HFF-Myc (cell line): ENCODE results near the gene IFNB1.

Source experiments
- DNase-seq: peaks from one replicate; pipeline ENCODE4 v3.0.0-alpha.2; 2011; ENCODE audit warnings: low read depth; ENCODE audit errors: extremely low read depth
- H3K4me3 ChIP-seq: replicated peaks from 2 replicates; pipeline ENCODE4 v1.5.1; 2011; ENCODE audit warnings: low read depth, mild to moderate bottlenecking, control low read depth, low read length
- CTCF ChIP-seq: IDR thresholded peaks from 2 replicates; pipeline ENCODE4 v1.5.1; 2012; ENCODE audit warnings: mild to moderate bottlenecking, low read depth, low read length, control low read depth; ENCODE audit errors: missing control alignments

IFNB1 gene

GRCh38 chr9:21085005-21085404, 7.3 kb upstream of the IFNB1 start:
- no peak for TF ChIP-seq CTCF
- no peak for DNase-seq
- no peak overlapping the region for H3K4me3 ChIP-seq

- H3K4me3 ChIP-seq, result no peak overlapping the region
- no peak for DNase-seq
- no peak for TF ChIP-seq CTCF
Measured at GRCh38 chr9:21084242-21084850, 6.6 kb upstream of the IFNB1 start.

GRCh38 chr9:21082671-21083070, 4.9 kb upstream of the IFNB1 start:
- no peak for TF ChIP-seq CTCF
- no peak for DNase-seq
- H3K4me3 ChIP-seq, result no peak overlapping the region

GRCh38 chr9:21081999-21082398, 4.3 kb upstream of the IFNB1 start:
- no peak for DNase-seq
- TF ChIP-seq CTCF, result no peak
- no peak overlapping the region for H3K4me3 ChIP-seq

- H3K4me3 ChIP-seq, result no peak overlapping the region
- no peak for DNase-seq
- TF ChIP-seq CTCF, result no peak
Measured at GRCh38 chr9:21081451-21081850, 3.7 kb upstream of the IFNB1 start.

GRCh38 chr9:21080793-21081192, 3.1 kb upstream of the IFNB1 start:
- H3K4me3 ChIP-seq, result no peak overlapping the region
- no peak for TF ChIP-seq CTCF
- no peak for DNase-seq

- H3K4me3 ChIP-seq, result no peak overlapping the region
- DNase-seq, result no peak
- peak; percentile 14 for TF ChIP-seq CTCF
Measured at GRCh38 chr9:21078702-21079101, 960 bp upstream of the IFNB1 start.
